HG03469 (cell line): Measurements from ENCODE around the gene PALD1.
A peak's percentile ranks its signal among the peaks of the same experiment; 100 is the strongest.

ENCODE experiments used
- ATAC-seq: cut with Tn5 transposase; IDR thresholded peaks from one replicate; pipeline ENCODE4 v1.9.1; 2021; ENCODE audit warnings: mild to moderate bottlenecking, moderate library complexity, moderate number of reproducible peaks; ENCODE audit not compliant: unreplicated experiment

PALD1 gene

DNA sequence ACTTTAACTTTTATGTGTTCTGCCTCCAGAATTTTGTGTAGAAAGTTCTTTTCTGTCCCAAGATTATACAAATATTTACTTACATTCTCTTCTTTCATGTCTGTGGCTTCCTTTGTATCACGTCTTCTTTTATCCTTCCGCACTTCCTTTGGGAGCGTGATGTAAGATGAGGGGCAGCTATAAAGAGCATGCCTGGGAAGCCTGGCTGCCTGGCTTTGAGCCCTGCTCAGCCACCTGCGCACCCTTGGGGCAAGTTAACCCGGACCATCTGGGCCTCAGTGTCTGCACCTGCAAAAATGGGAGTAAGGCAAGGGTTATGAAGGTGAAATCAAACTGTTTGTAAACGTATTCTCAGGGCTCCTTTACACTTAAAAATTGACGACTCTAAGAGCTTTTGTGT lies 25.2 kb downstream of the PALD1 start:
- ATAC-seq: no peak

GRCh38 chr10:70504521-70505358 lies 26.2 kb downstream of the PALD1 start:
- no peak for ATAC-seq

DNA sequence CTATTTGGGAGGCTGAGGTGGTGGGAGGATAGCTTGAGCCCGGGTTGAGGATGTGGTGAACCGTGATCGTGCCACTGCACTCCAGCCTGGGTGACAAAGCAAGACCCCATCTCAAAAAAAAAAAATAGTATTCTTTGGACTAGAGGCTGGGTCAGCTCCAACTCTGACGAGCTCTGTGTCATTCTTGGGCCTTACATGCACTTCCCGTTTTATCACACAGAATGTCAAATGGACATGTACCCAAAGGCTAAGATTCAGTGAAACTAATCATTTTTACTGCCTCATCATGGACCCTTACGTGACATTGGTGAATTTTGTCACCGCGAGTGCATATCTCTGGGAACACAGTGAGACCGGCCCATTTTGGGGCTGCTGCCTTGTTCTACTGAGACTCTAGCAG lies 27.3 kb downstream of the PALD1 start:
- no peak for ATAC-seq

DNA sequence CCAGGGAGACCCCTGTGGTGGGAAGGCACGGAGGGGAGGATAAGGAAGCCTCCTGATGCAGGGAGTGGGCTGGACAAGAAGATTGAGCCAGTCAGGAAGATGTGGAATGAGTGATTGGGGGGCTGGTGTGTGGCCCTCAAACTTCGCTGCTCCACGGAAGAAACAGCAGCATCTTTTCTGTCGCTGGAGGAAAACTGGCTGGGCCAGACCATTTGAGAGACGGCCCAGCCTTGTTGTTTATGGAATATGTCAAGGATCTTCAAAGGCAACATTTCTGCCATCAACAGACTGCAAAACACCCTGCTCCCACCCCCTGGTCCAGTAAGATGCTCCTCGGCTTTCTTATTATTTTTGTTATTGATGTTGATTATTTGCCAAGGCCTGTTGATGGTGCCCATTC lies 29.4 kb downstream of the PALD1 start:
- no peak for ATAC-seq

GRCh38 chr10:70508912-70509756 lies 30.6 kb downstream of the PALD1 start:
- no peak for ATAC-seq

DNA sequence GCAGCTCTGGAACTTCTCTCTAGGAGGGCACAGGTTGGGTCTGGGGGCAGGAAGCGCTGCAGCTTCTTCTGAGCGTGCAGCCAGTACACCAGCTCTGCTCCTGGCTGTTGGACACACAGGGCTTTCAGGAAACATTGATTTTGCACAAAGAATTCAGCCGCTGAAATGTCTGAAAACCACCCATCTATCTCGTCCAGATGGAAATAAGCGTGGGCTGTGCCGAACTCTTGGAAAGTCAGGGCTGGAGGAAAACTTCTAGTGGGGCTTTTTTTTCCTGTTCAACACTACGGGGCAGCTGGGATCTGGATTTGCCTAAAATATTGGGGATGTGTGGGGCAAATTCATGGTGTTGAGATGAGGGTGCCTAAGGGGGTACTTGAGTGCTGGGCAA lies 31.2 kb downstream of the PALD1 start:
- no peak for ATAC-seq

- ATAC-seq: no peak
Measured at GRCh38 chr10:70510453-70510852, 31.9 kb downstream of the PALD1 start.

DNA sequence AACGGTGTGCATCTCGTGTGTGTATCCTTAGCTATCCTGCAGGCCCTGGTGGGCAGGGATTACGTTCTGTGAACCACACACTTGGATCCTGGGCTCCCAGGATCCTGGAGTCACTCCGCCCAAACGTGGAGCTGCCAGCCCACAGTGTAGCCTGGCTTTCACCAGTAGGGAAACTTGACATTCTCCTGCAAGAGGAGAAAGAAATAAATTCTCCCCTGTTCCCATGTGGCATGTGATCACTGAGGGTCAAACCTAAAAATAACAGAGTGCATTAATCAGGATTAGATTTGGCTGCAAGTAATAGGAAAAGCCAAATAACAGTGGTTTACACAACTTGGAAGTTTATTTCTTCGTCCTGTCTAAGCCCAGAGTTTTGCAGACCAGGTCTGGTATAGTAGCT lies 32.3 kb downstream of the PALD1 start:
- ATAC-seq: no peak

GRCh38 chr10:70512149-70512639 lies 33.6 kb downstream of the PALD1 start:
- no peak for ATAC-seq

DNA sequence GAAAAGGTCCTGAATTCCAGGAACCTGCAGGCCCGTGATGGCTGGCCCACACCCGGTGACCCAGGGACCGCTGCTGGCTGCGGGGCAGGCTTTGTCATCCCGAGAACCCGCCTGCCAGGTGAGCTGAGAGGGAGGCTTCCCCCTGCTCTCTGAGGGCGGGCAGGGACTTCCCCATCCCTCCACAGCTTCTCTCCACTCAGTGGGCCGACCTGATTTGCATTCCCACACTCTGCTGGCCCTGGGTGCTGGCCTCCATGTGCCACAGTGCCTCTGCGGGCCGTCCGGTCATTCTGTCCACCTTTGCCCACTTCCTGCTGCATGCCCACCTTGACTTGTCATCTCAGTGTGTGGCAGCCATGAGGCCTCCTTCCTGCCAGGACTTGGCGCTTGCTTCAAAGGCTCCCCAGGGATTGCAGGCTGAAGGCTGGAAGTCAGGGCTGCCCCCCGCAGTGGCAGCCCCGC lies 35.3 kb downstream of the PALD1 start:
- peak; percentile 88 for ATAC-seq

- ATAC-seq: no peak
Measured at GRCh38 chr10:70514591-70514990, 36.0 kb downstream of the PALD1 start.

DNA sequence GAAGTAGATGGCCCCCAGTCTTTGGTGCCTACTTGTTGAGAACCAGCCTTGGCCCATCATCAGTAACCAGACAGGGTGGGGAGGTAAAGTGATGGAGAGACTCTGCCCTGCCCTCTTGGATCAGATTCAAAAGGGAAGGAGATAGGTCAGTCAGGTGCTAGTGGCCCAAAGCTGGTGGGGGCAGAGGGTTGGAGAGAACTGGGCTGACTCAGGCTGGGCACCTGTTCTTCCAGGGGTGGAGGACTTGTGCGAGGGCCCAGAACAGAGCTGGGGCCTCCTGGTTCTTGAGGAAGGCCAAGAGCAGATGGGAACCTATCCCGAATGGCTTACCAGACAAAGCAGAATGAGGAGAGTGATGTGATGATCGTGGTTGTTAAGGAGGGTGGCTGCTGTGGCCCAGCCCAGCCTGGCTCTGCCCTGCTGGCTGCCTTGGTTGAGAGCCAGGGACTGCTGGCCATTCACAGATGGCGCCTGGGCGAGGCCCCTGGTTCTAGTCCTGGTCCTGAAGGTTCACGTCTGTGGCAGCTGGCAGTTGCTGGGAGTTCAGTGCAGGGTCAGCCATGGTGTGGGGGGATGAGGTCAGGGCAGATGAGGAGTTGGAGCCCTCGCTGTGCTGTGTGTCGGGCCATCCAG lies 36.6 kb downstream of the PALD1 start:
- no peak for ATAC-seq

- no peak for ATAC-seq
Measured at GRCh38 chr10:70518695-70519094, 40.1 kb downstream of the PALD1 start.

GRCh38 chr10:70523057-70523456 lies 44.5 kb downstream of the PALD1 start:
- no peak for ATAC-seq

DNA sequence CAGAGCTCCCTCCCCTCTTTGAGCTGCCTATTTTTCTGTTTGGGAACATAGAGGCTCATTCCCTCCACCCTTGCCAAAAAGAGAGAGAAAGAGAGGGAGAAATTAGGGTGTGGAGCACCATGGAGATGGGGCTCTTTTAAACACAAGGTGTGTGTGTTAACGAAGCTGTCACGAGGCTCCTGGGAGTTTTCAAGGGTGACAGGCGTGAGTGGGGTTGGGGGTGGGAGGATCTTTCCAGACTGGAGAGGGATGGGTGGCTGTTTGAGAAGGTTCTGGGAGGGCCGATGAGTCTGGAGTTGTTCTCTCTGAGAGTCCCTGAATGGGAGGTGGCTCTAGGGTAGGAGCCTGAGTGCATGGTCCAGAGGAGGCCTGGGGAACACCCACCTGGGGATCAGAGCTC lies 45.0 kb downstream of the PALD1 start:
- no peak for ATAC-seq

- ATAC-seq: no peak
Measured at GRCh38 chr10:70528314-70528713, 49.7 kb downstream of the PALD1 start.

- ATAC-seq: no peak
Measured at GRCh38 chr10:70528741-70529362, 50.3 kb downstream of the PALD1 start.

GRCh38 chr10:70529848-70530247 lies 51.3 kb downstream of the PALD1 start:
- no peak for ATAC-seq

DNA sequence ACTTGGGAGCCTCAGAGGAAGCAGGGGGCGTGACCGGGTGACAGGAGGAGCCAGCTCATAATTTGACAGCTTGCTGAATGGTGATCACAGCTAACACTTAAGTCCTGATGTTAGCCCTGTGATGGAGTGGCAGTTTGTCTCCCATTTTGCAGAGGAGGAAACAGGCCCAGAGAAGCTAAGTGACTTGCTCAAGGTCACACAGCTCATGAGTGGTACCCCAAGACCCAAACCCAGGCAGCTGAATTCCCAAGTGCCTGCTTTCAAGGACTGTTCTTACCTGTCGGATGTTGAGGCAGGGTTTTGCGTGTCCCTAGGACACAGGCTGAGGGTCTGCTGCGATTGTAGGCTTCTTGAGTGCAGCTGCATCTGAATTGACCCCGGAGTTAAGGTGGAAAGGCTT lies 51.7 kb downstream of the PALD1 start:
- no peak for ATAC-seq

DNA sequence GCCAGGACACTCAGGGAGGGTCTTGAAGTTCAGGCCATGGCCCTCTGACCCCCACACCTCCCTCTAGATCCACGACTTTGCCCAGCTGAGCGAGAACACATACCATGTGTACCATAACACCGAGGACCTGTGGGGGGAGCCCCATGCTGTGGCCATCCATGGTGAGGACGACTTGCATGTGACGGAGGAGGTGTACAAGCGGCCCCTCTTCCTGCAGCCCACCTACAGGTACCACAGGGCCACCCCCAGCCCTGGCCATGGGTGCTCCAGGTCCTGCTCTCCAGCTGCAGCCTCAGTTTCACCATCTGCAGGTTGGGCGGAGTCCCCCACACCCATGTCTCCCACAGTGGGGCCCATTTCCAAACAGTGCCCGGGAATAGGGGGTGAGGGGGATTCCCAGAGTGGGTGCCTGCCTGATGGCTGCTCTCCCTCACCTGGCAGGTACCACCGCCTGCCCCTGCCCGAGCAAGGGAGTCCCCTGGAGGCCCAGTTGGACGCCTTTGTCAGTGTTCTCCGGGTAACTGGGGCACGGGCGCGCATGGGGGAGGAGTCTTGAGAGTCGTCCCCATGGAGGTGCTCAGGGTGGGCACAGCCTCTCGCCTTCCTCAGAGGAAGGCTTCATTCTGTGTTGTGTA lies 54.1 kb downstream of the PALD1 start:
- ATAC-seq: no peak
